Gastrocnemius medialis (tissue), 4 donors: ENCODE results near the gene RFC3. TPM values are rescaled to one million over a fixed set of nuclear protein-coding genes. Genes with fewer than 3 reads are reported as not detected.
A peak's percentile ranks its signal among the peaks of the same experiment; 100 is the strongest.

ENCODE experiments used
- ATAC-seq, 2 donors: fragments of 150-250 bp; one replicate each; pipeline ENCODE4 v1.9.1; 2016
- DNase-seq, 2 donors: peaks; one replicate each; pipeline ENCODE4 v3.0.0-alpha.2; 2019
- H3K27ac ChIP-seq, 4 donors: fragments of 200-600 bp; sonication (generic); 1 replicate in 1 of 4; 2 replicates in 3 of 4; pipeline ENCODE4 v1.5.1; 2016 to 2018; ENCODE audit warnings: mild to moderate bottlenecking in 2 of 4, moderate library complexity in 1 of 4
- H3K27me3 ChIP-seq, 3 donors: fragments of 200-600 bp; sonication (generic) in 2 of 3; 1 replicate in 1 of 3; 2 replicates in 2 of 3; pipeline versions ENCODE4 v1.5.1 to v1.6.0; 2016 to 2019; ENCODE audit warnings: mild to moderate bottlenecking in 1 of 3, moderate library complexity in 1 of 3
- H3K36me3 ChIP-seq, 2 donors: fragments of 200-600 bp; sonication (generic) in 1 of 2; one replicate each; pipeline ENCODE4 v1.5.1; 2017 to 2018
- H3K4me1 ChIP-seq, 2 donors: fragments of 200-600 bp; sonication (generic) in 1 of 2; one replicate each; pipeline ENCODE4 v1.5.1; 2016 to 2017; ENCODE audit warnings: mild to moderate bottlenecking in 2 of 2
- H3K4me3 ChIP-seq, 4 donors: fragments of 200-600 bp; sonication (generic) in 3 of 4; 1 replicate in 1 of 4; 2 replicates in 3 of 4; pipeline ENCODE4 v1.5.1; 2016 to 2019; ENCODE audit warnings: mild to moderate bottlenecking in 2 of 4
- H3K9me3 ChIP-seq, 3 donors: fragments of 200-600 bp; sonication (generic) in 2 of 3; 1 replicate in 1 of 3; 2 replicates in 2 of 3; pipeline ENCODE4 v1.5.1; 2016 to 2019
- POLR2A ChIP-seq, 2 donors: fragments of 450-650 bp; IDR thresholded peaks; one replicate each; pipeline ENCODE4 v1.6.1; 2017; ENCODE audit warnings: antibody characterized with exemption in 2 of 2, mild to moderate bottlenecking in 2 of 2, moderate library complexity in 2 of 2
- in situ Hi-C, 4 donors: fragments of 200-750 bp; cut with MboI; loops; one replicate each; pipeline versions ENCODE4 v1.15.0 to v1.8.0; 2017; ENCODE audit warnings: low sequenced_read_pairs in 4 of 4
- intact Hi-C: fragments of 100-400 bp; cut with DNase I; formaldehyde crosslinking; loops from one replicate; pipeline ENCODE4 v1.15.1; 2023; ENCODE audit warnings: low total_unique reads
- total RNA-seq, 4 donors: library from RNA; depleted of rRNA; stranded (reverse); fragments of >200 nt; gene quantifications; one replicate each; pipeline versions ENCODE4 v1.1.0 to v1.2.3, GENCODE V29; 2016
- TF ChIP-seq, protein P1 (sequence below), 5 experiments: fragments of 450-650 bp in 3 of 5; fragments of 200-600 bp in 2 of 5; sonication (generic) in 2 of 5; IDR thresholded peaks in 4 of 5; conservative IDR thresholded peaks in 1 of 5; 1 replicate in 4 of 5; 2 replicates in 1 of 5; pipeline ENCODE4 v1.5.1; 2016 to 2019; ENCODE audit warnings: antibody characterized with exemption in 5 of 5, mild to moderate bottlenecking in 3 of 5, moderate library complexity in 3 of 5

RFC3 gene
- total RNA-seq, 4 donors from 2014 or later: 2.2 to 5.6 (median 3.7) TPM

DNA sequence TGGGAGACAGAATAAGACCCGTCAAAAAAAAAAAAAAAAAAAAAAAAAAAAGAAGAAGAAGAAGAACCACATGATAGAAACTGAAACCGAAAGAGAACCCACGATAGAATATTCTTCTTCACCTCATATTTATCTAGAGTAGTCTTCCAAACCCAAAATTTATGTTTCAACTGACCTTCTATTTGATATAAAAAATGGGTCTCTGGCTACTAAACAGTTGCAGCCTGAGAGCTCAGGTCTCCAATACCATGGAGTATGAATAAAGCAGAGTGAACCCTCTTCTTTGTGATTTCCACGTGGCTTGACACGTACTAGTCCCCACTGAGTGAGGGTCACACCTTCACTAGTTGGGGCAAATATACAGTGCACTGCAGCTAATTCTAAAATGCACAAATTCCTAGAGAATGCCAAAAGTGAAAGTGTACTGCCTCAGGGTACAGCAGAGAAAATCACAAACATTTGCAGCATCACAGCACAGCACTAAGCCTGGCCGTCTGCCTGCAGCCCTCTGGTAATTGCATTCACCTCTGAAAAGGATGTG is 30.8 kb upstream of the RFC3 start:
- DNase-seq: no peak
- no peak for ATAC-seq
- no peak for TF ChIP-seq POLR2A (IDR thresholded peaks at IDR 0.05)
- TF ChIP-seq, protein P1, sequence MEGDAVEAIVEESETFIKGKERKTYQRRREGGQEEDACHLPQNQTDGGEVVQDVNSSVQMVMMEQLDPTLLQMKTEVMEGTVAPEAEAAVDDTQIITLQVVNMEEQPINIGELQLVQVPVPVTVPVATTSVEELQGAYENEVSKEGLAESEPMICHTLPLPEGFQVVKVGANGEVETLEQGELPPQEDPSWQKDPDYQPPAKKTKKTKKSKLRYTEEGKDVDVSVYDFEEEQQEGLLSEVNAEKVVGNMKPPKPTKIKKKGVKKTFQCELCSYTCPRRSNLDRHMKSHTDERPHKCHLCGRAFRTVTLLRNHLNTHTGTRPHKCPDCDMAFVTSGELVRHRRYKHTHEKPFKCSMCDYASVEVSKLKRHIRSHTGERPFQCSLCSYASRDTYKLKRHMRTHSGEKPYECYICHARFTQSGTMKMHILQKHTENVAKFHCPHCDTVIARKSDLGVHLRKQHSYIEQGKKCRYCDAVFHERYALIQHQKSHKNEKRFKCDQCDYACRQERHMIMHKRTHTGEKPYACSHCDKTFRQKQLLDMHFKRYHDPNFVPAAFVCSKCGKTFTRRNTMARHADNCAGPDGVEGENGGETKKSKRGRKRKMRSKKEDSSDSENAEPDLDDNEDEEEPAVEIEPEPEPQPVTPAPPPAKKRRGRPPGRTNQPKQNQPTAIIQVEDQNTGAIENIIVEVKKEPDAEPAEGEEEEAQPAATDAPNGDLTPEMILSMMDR (IDR thresholded peaks at IDR 0.05 in 4 of 5, conservative IDR thresholded peaks at IDR 0.05 in 1 of 5): no peak
- in situ Hi-C loops: no loop called here
- Histone ChIP-seq H3K4me3 (peak overlapping the region; percentile 19 to 50 (median 36)), H3K27ac (no peak overlapping the region), H3K4me1 (no peaks in the 10 kb centered on the region), H3K9me3 (no peaks in the 10 kb centered on the region), H3K27me3 (peaks cover 0 to 2% (median 0%) of the 10 kb centered on the region in 3 donors), H3K36me3 (no peaks in the 10 kb centered on the region)
- intact Hi-C loops: no loop called here

DNA sequence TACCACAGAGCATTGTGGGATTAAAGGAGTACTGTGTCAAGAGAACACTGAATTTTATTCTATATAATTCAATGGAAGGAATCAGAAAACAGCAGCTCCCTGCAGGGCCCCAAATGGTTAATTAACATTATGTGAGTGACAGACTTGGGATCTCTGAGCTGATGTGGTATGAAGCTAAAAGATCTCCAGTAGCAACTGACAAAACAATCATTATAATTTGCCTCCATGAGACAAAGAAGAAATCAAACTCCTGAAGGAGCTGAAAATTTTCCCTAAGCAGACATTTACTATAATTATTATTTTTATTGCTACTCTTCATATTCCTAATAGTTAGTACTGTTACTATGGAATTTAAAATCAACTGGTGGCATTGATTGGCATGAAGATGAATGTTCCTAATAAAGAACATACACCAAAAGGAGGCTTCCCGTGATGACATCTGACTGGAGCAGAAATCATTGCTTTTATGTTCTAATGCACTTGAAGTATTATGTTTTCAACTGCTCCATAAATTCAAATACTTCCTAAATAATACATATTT is 28.8 kb upstream of the RFC3 start:
- Histone ChIP-seq H3K4me1 (no peaks in the 10 kb centered on the region), H3K9me3 (no peaks in the 10 kb centered on the region), H3K36me3 (no peaks in the 10 kb centered on the region), H3K27ac (no peak overlapping the region), H3K27me3 (peaks cover 0 to 2% (median 0%) of the 10 kb centered on the region in 3 donors), H3K4me3 (no peak overlapping the region)
- TF ChIP-seq, protein P1 (IDR thresholded peaks at IDR 0.05 in 4 of 5, conservative IDR thresholded peaks at IDR 0.05 in 1 of 5): no peak
- no peak for TF ChIP-seq POLR2A (IDR thresholded peaks at IDR 0.05)
- DNase-seq (no peak), ATAC-seq (no peak)
- intact Hi-C loops: no loop called here
- in situ Hi-C loops: no loop called here

DNA sequence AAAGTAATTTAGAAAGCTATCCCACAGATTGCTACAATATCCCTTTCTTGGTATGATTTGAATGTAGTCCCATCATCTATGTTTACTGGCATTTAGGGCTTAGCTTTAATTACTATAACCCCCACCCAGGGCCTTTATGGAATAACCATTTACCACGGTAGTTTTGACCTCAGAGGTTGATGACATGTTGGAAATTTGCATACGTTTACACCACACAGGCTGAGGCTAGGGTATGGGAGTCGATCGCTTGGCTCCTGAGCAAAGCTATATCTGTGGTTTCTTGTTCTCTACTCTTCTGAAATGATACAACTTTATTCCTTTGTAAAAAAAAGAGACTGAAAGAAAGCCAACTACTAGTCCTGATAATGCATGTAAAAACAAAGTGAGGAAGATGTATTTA is 28.2 kb upstream of the RFC3 start:
- no peak for TF ChIP-seq POLR2A (IDR thresholded peaks at IDR 0.05)
- TF ChIP-seq, protein P1 (IDR thresholded peaks at IDR 0.05 in 4 of 5, conservative IDR thresholded peaks at IDR 0.05 in 1 of 5): no peak
- H3K4me1 ChIP-seq: peaks cover 4% of the 10 kb centered on the region in 2 donors
- H3K36me3 ChIP-seq: no peaks in the 10 kb centered on the region
- no peak for ATAC-seq
- H3K4me3 ChIP-seq: no peak overlapping the region
- H3K9me3 ChIP-seq: no peaks in the 10 kb centered on the region
- intact Hi-C loops (no loop called here), in situ Hi-C loops (no loop called here)
- no peak for DNase-seq
- H3K27me3 ChIP-seq: peaks cover 0 to under 1% (median 0%) of the 10 kb centered on the region in 3 donors
- H3K27ac ChIP-seq: no peak overlapping the region

DNA sequence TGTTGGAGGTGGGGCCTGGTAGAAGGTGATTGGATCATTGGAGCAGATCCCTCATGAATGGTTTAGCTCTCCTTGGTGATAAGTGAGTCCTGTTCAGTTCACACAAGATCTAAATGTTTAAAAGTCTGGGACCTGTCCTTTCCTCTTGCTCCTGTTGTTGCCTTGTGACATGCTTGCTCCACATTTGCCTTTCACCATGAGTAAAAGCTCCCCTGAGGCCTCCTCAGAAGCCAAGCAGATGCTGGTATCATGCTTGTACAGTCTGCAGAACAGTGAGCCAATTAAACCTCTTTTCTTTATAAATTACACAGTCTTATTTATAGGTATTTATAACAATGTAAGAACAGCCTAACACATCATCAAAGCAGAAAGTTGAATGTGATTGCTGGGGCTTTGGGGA is 24.2 kb upstream of the RFC3 start:
- Histone ChIP-seq H3K36me3 (no peaks in the 10 kb centered on the region), H3K4me3 (no peak overlapping the region), H3K9me3 (no peaks in the 10 kb centered on the region), H3K27me3 (no peaks in the 10 kb centered on the region), H3K27ac (peak overlapping the region in 2 of 4 donors; percentile 26 to 81), H3K4me1 (peaks cover 24 to 28% of the 10 kb centered on the region in 2 donors)
- intact Hi-C loops (no loop called here), in situ Hi-C loops (no loop called here)
- TF ChIP-seq POLR2A (IDR thresholded peaks at IDR 0.05): no peak
- TF ChIP-seq, protein P1 (IDR thresholded peaks at IDR 0.05 in 4 of 5, conservative IDR thresholded peaks at IDR 0.05 in 1 of 5): no peak
- ATAC-seq (no peak), DNase-seq (no peak)
